H1 (cell line): ENCODE measurements around the gene NBEA. TPM values are rescaled to one million over a fixed set of nuclear protein-coding genes. Genes with fewer than 3 reads are reported as not detected.

Source experiments
- CTCF ChIA-PET: fragments of 300-600 bp; sonication (Branson Sonifier 250); formaldehyde crosslinking; loops from one replicate; lab custom pipeline; 2021; ENCODE audit not compliant: partially characterized antibody; lab: Charles Lee
- POLR2A ChIA-PET: fragments of 300-600 bp; sonication (Branson Sonifier 250); formaldehyde crosslinking; loops from one replicate; lab custom pipeline; 2021; ENCODE audit warnings: inconsistent platforms; ENCODE audit not compliant: partially characterized antibody; lab: Charles Lee
- DNase-seq, 2 experiments: peaks; one replicate each; pipeline versions ENCODE4 v3.0.0 to v3.0.0-alpha.2; 2010 to 2022; ENCODE audit warnings: low spot score in 2 of 2, low read depth in 1 of 2, mixed read lengths in 1 of 2
- FAIRE-seq: peaks from 2 replicates; lab custom pipeline; 2011; peaks lifted over from hg19 to GRCh38; lab: Jason Lieb, UNC
- H2AFZ ChIP-seq: 2 replicates; pipeline ENCODE4 v1.8.1; 2012; ENCODE audit warnings: low read length, inconsistent platforms
- H2AK5ac ChIP-seq: 2 replicates; pipeline ENCODE4 v1.6.1; 2013; ENCODE audit warnings: low read depth, low read length
- H2BK120ac ChIP-seq: replicated peaks from 2 replicates; pipeline ENCODE3; 2013; ENCODE audit warnings: low read depth, low read length, inconsistent platforms
- H2BK12ac ChIP-seq: 2 replicates; pipeline ENCODE4 v1.6.1; 2013; ENCODE audit warnings: low read depth, low read length
- H2BK15ac ChIP-seq: 2 replicates; pipeline ENCODE4 v1.6.1; 2013; ENCODE audit warnings: low read length
- H2BK20ac ChIP-seq: 2 replicates; pipeline ENCODE4 v1.6.1; 2013; ENCODE audit warnings: low read length
- H2BK5ac ChIP-seq: 2 replicates; pipeline ENCODE4 v1.6.1; 2013; ENCODE audit warnings: low read depth, low read length
- H3K14ac ChIP-seq: 2 replicates; pipeline ENCODE4 v1.6.1; 2013; ENCODE audit warnings: inconsistent platforms; ENCODE audit not compliant: insufficient read length
- H3K18ac ChIP-seq: 2 replicates; pipeline ENCODE4 v1.6.1; 2013; ENCODE audit warnings: low read length; ENCODE audit errors: extremely low read depth
- H3K23ac ChIP-seq: 2 replicates; pipeline ENCODE4 v1.6.1; 2013; ENCODE audit warnings: inconsistent platforms; ENCODE audit not compliant: insufficient read length
- H3K23me2 ChIP-seq: 2 replicates; pipeline ENCODE4 v1.6.1; 2013; ENCODE audit warnings: low read depth, low read length
- H3K27ac ChIP-seq: 2 replicates; pipeline ENCODE4 v1.6.1; 2011; ENCODE audit warnings: low read depth, low read length, inconsistent platforms
- H3K27me3 ChIP-seq, 4 experiments: replicated peaks in 1 of 4; 1 replicate in 1 of 4; 2 replicates in 3 of 4; pipeline versions ENCODE4 v1.6.1 to v1.8.1; 2011 to 2013; ENCODE audit warnings: low read length in 3 of 4, mild to moderate bottlenecking in 3 of 4, inconsistent platforms in 2 of 4, mixed read lengths in 2 of 4, moderate library complexity in 1 of 4; ENCODE audit not compliant: control insufficient read depth in 3 of 4, insufficient read depth in 3 of 4; ENCODE audit errors: extremely low read depth in 1 of 4
- H3K36me3 ChIP-seq, 4 experiments: 2 replicates each; pipeline versions ENCODE4 v1.6.1 to v1.8.1; 2011 to 2013; ENCODE audit warnings: mild to moderate bottlenecking in 4 of 4, low read length in 3 of 4, moderate library complexity in 2 of 4, control low read depth in 1 of 4, inconsistent platforms in 1 of 4; ENCODE audit not compliant: insufficient read depth in 4 of 4, control insufficient read depth in 2 of 4
- H3K4ac ChIP-seq: replicated peaks from 2 replicates; pipeline ENCODE3; 2013; ENCODE audit warnings: low read length, low read depth, mixed read lengths, inconsistent platforms; ENCODE audit not compliant: insufficient read length
- H3K4me1 ChIP-seq, 4 experiments: replicated peaks in 1 of 4; 1 replicate in 1 of 4; 2 replicates in 3 of 4; pipeline versions ENCODE4 v1.6.1 to v1.8.1; 2011 to 2013; ENCODE audit warnings: low read length in 3 of 4, inconsistent platforms in 2 of 4, mixed read lengths in 1 of 4; ENCODE audit not compliant: insufficient read depth in 4 of 4, control insufficient read depth in 3 of 4
- H3K4me2 ChIP-seq, 2 experiments: 2 replicates each; pipeline versions ENCODE4 v1.6.1 to v1.8.1; 2011 to 2013; ENCODE audit warnings: low read depth in 2 of 2, low read length in 2 of 2, control low read depth in 1 of 2, inconsistent platforms in 1 of 2, mild to moderate bottlenecking in 1 of 2; ENCODE audit not compliant: insufficient read depth in 1 of 2
- H3K4me3 ChIP-seq, 4 experiments: fragments of 200-600, 300-600 bp in 1 of 4; sonication (generic), shearing (Covaris generic), sonication (Bioruptor Twin) in 1 of 4; 2 replicates each; pipeline versions ENCODE4 v1.5.1 to v1.8.1; 2011 to 2016; ENCODE audit warnings: low read length in 4 of 4, low read depth in 3 of 4, control low read depth in 2 of 4, inconsistent platforms in 2 of 4, mild to moderate bottlenecking in 2 of 4, mixed read lengths in 1 of 4, moderate library complexity in 1 of 4; ENCODE audit not compliant: insufficient read depth in 2 of 4; ENCODE audit errors: extremely low read depth in 1 of 4
- H3K56ac ChIP-seq: replicated peaks from 2 replicates; pipeline ENCODE3; 2013; ENCODE audit warnings: low read depth, mild to moderate bottlenecking, mixed read lengths, low read length, inconsistent platforms; ENCODE audit not compliant: insufficient read length
- H3K79me1 ChIP-seq: 2 replicates; pipeline ENCODE4 v1.6.1; 2013; ENCODE audit warnings: low read depth, low read length, control low read depth
- H3K79me2 ChIP-seq, 2 experiments: 2 replicates each; pipeline versions ENCODE4 v1.6.1 to v1.8.1; 2012 to 2013; ENCODE audit warnings: low read length in 2 of 2, mild to moderate bottlenecking in 2 of 2, inconsistent platforms in 1 of 2; ENCODE audit not compliant: insufficient read depth in 2 of 2, control insufficient read depth in 1 of 2
- H3K9ac ChIP-seq, 4 experiments: replicated peaks in 1 of 4; 1 replicate in 1 of 4; 2 replicates in 3 of 4; pipeline versions ENCODE4 v1.6.1 to v1.8.1; 2011 to 2013; ENCODE audit warnings: low read depth in 3 of 4, low read length in 3 of 4, control low read depth in 2 of 4, mild to moderate bottlenecking in 2 of 4, moderate library complexity in 2 of 4, inconsistent platforms in 1 of 4; ENCODE audit errors: extremely low read depth in 1 of 4
- H3K9me3 ChIP-seq, 2 experiments: 2 replicates each; pipeline versions ENCODE4 v1.6.1 to v1.8.1; 2012 to 2013; ENCODE audit warnings: mild to moderate bottlenecking in 2 of 2, moderate library complexity in 2 of 2, control low read depth in 1 of 2, inconsistent platforms in 1 of 2, low read depth in 1 of 2, low read length in 1 of 2, mixed read lengths in 1 of 2; ENCODE audit not compliant: insufficient read depth in 2 of 2
- H4K20me1 ChIP-seq, 2 experiments: replicated peaks in 1 of 2; 2 replicates each; pipeline versions ENCODE3 to v1.8.1; 2011 to 2013; ENCODE audit warnings: inconsistent platforms in 2 of 2, low read length in 2 of 2, mild to moderate bottlenecking in 1 of 2; ENCODE audit not compliant: insufficient read depth in 2 of 2, control insufficient read depth in 1 of 2
- H4K5ac ChIP-seq: 2 replicates; pipeline ENCODE4 v1.6.1; 2013; ENCODE audit warnings: low read length, low read depth, mixed read lengths, inconsistent platforms; ENCODE audit not compliant: insufficient read length
- H4K8ac ChIP-seq: 2 replicates; pipeline ENCODE4 v1.8.0; 2013; ENCODE audit warnings: mild to moderate bottlenecking, moderate library complexity, low read length, inconsistent platforms; ENCODE audit not compliant: insufficient read depth; ENCODE audit errors: extremely low read depth
- H4K91ac ChIP-seq: replicated peaks from 2 replicates; pipeline ENCODE3; 2013; ENCODE audit warnings: low read length, mixed read lengths, inconsistent platforms; ENCODE audit not compliant: insufficient read length
- ASH2L ChIP-seq: fragments of 200-600, 300-600 bp; sonication (generic); IDR thresholded peaks from one replicate; pipeline ENCODE4 v1.7.1; 2017; ENCODE audit warnings: low read length
- ATF2 ChIP-seq: IDR thresholded peaks from 2 replicates; pipeline ENCODE4 v1.6.1; 2012; ENCODE audit warnings: low read length, inconsistent platforms
- CBX8 ChIP-seq: fragments of 300-800, 300-1000 bp; sonication (generic); IDR thresholded peaks from 2 replicates; pipeline ENCODE4 v1.7.1; 2016; ENCODE audit warnings: low read depth, low read length, borderline replicate concordance
- EZH2 ChIP-seq: fragments of 200-600 bp; sonication (generic); IDR thresholded peaks from 2 replicates; pipeline ENCODE4 v1.7.1; 2012; ENCODE audit warnings: low read depth, mild to moderate bottlenecking, moderate library complexity, low read length, inconsistent platforms; ENCODE audit not compliant: severe bottlenecking
- FOSL1 ChIP-seq: IDR thresholded peaks from 2 replicates; pipeline ENCODE4 v1.6.1; 2011; ENCODE audit warnings: mild to moderate bottlenecking, low read depth, low read length, moderate library complexity; ENCODE audit not compliant: insufficient read depth
- HDAC6 ChIP-seq: IDR thresholded peaks from one replicate; pipeline ENCODE4 v1.7.1; 2012; ENCODE audit warnings: low read depth, mild to moderate bottlenecking, inconsistent platforms, low read length, moderate library complexity
- JUN ChIP-seq: IDR thresholded peaks from 2 replicates; pipeline ENCODE4 v1.6.1; 2011; ENCODE audit warnings: low read depth, mild to moderate bottlenecking, improper control_type of control experiment, low read length
- KDM4A ChIP-seq: IDR thresholded peaks from one replicate; pipeline ENCODE4 v1.7.1; 2012; ENCODE audit warnings: low read depth, mild to moderate bottlenecking, moderate library complexity, low read length, inconsistent platforms; ENCODE audit not compliant: severe bottlenecking
- SAP30 ChIP-seq: fragments of 300-600 bp; sonication (generic); IDR thresholded peaks from 2 replicates; pipeline ENCODE4 v1.7.1; 2012; ENCODE audit warnings: low read length, moderate library complexity, mild to moderate bottlenecking, inconsistent platforms; ENCODE audit not compliant: insufficient read depth, insufficient replicate concordance
- SIN3A ChIP-seq, 2 experiments: IDR thresholded peaks in 1 of 2; conservative IDR thresholded peaks in 1 of 2; 2 replicates each; pipeline ENCODE4 v1.6.1; 2011 to 2012; ENCODE audit warnings: low read length in 2 of 2, improper control_type of control experiment in 1 of 2, low read depth in 1 of 2, mild to moderate bottlenecking in 1 of 2
- SIRT6 ChIP-seq: IDR thresholded peaks from one replicate; pipeline ENCODE4 v1.7.1; 2012; ENCODE audit warnings: low read length, inconsistent platforms
- YY1 ChIP-seq: IDR thresholded peaks from 2 replicates; pipeline ENCODE4 v1.6.1; 2011; ENCODE audit warnings: low read depth, mild to moderate bottlenecking, low read length
- WGBS, 2 experiments: shearing (Covaris generic) in 1 of 2; methylation state at CpG; one replicate each; pipeline versions ENCODE4 v1.1.6 to v1.1.7; 2013 to 2015; ENCODE audit warnings: low lambda C conversion rate in 2 of 2, mixed read lengths in 2 of 2, inconsistent platforms in 1 of 2, low coverage in 1 of 2, missing lambda C conversion rate in 1 of 2; ENCODE audit not compliant: insufficient replicate concordance in 2 of 2, insufficient coverage in 1 of 2, insufficient read length in 1 of 2; ENCODE audit errors: extremely low coverage in 1 of 2, missing lambda C conversion rate in 1 of 2; 5-methylcytosine and 5-hydroxymethylcytosine counted together
- polyA plus RNA-seq, 7 experiments: library from polyadenylated mRNA; depleted of rRNA in 3 of 7; stranded (reverse) in 5 of 7; unstranded in 2 of 7; fragments of >200 nt in 5 of 7; fragments of 200-250 nt in 2 of 7; gene quantifications; 1 replicate in 5 of 7; 2 replicates in 1 of 7; 4 replicates in 1 of 7; pipeline versions ENCODE4 v1.2.1 to v1.2.3, GENCODE V29; 2011 to 2013; ENCODE audit warnings: missing spikeins in 2 of 7, mixed read lengths in 2 of 7
- total RNA-seq: library from RNA; stranded (reverse); fragmentation: NEBNext Ultra II Directional; extraction: Animal tissue kit (Norgen Biotek cat#: 25700); gene quantifications from 2 replicates; pipeline ENCODE4 v1.2.1, GENCODE V29; 2021

NBEA gene
- total and polyA plus RNA-seq, 2 of the 8 experiments (the other 6 are each of a cell fraction or from before 2014, with no cell fraction given): 14.2 to 21.5 TPM

DNA sequence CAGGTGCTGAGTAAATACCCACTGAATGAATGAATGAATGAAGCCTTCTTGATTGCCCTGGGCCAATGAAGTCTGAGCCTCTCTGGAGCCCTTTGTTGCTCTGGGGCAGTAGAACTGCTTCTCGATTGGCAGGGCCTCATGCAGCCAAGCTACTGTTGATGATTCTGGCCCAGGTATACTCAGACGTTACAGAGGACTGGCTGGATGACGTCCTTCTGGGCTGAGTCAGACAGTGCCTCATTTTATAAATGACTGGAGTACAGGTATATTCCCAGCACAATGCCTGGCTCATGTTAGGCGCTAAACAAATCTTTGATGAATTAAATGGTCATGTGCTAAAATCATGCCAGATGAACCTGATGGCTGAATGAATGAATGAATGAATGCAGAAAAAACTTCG is 778.2 kb downstream of the NBEA start:
- no peak overlapping the region for H2BK20ac ChIP-seq
- no peak overlapping the region for H3K23ac ChIP-seq
- no peak overlapping the region for H4K5ac ChIP-seq
- H3K27ac ChIP-seq: no peak overlapping the region
- ChIA-PET POLR2A (no interaction called here), CTCF (interaction anchor here (0.5 to 1.7 kb wide), 14 partner anchors 9 to 244 kb away, joined by 3 to 7 read pairs (median 3); partner anchors contain the start of gene MAB21L1)
- no peak overlapping the region for H3K56ac ChIP-seq
- no peaks in the 10 kb centered on the region for H3K79me1 ChIP-seq
- no peak overlapping the region for H3K9ac ChIP-seq
- DNase-seq (no peak), FAIRE-seq (no peak)
- no peak overlapping the region for H2BK120ac ChIP-seq
- no peaks in the 10 kb centered on the region for H3K27me3 ChIP-seq
- H2AFZ ChIP-seq: no peak overlapping the region
- no peak overlapping the region for H3K14ac ChIP-seq
- no peak overlapping the region for H2BK12ac ChIP-seq
- H3K4me3 ChIP-seq: no peak overlapping the region
- H4K91ac ChIP-seq: no peak overlapping the region
- H3K9me3 ChIP-seq: no peaks in the 10 kb centered on the region
- no peak overlapping the region; the same call in 1 of the 2 replicates for H4K8ac ChIP-seq
- H4K20me1 ChIP-seq: no peaks in the 10 kb centered on the region
- no peak overlapping the region for H2AK5ac ChIP-seq
- H3K4ac ChIP-seq: no peak overlapping the region
- H3K4me2 ChIP-seq: no peak overlapping the region
- no peaks in the 10 kb centered on the region for H3K4me1 ChIP-seq
- H2BK15ac ChIP-seq: no peak overlapping the region
- WGBS, 2 experiments: 91% methylated on average over 5 of the region's 5 CpGs; no CpG with 5 or more reads in 1 of the 2 experiments
- H3K79me2 ChIP-seq: no peaks in the 10 kb centered on the region
- no peak overlapping the region for H3K18ac ChIP-seq
- H3K36me3 ChIP-seq: no peaks in the 10 kb centered on the region
- H2BK5ac ChIP-seq: no peak overlapping the region
- no peaks in the 10 kb centered on the region for H3K23me2 ChIP-seq
- no peak for TF ChIP-seq JUN
- no peak for TF ChIP-seq KDM4A
- TF ChIP-seq ATF2: no peak
- no peak for TF ChIP-seq SAP30
- no peak for TF ChIP-seq SIRT6
- no peak for TF ChIP-seq YY1
- TF ChIP-seq ASH2L: no peak
- no peak for TF ChIP-seq FOSL1
- no peak for TF ChIP-seq SIN3A (conservative IDR thresholded peaks at IDR 0.05 in 1 of 2, IDR thresholded peaks at IDR 0.05 in 1 of 2; ENCODE audit: low read depth in 1 of 2, low read length in 2 of 2)
- no peak for TF ChIP-seq EZH2
- no peak for TF ChIP-seq HDAC6
- no peak for TF ChIP-seq CBX8
